ENCODE measurements around the gene GNL3.
"Not testable (repeated sequence)": the region's sequence is repeated elsewhere in the genome, so short reads cannot be mapped to it uniquely, and the experiment has no call there.

GNL3 gene

GRCh38 chr3:52721002-52721729, 35.3 kb downstream of the GNL3 start:
- DNase-seq (ENCODE audit: low spot score), result peak; percentile 80

GRCh38 chr3:52721730-52722008, 35.8 kb downstream of the GNL3 start:
- no peak for DNase-seq (ENCODE audit: low spot score)

- DNase-seq (ENCODE audit: low spot score), result no peak
Measured at GRCh38 chr3:52722491-52722890, 36.7 kb downstream of the GNL3 start.

- DNase-seq (ENCODE audit: low spot score), result no peak
Measured at GRCh38 chr3:52723935-52724334, 38.1 kb downstream of the GNL3 start.

GRCh38 chr3:52724511-52724910, 38.7 kb downstream of the GNL3 start:
- DNase-seq (ENCODE audit: low spot score), result no peak

GRCh38 chr3:52728753-52729152, 42.9 kb downstream of the GNL3 start:
- not testable (repeated sequence) for DNase-seq (ENCODE audit: low spot score)

- no peak for DNase-seq (ENCODE audit: low spot score)
Measured at GRCh38 chr3:52730681-52731080, 44.8 kb downstream of the GNL3 start.

- no peak for DNase-seq (ENCODE audit: low spot score)
Measured at GRCh38 chr3:52731590-52731989, 45.8 kb downstream of the GNL3 start.

- DNase-seq (ENCODE audit: low spot score), result no peak
Measured at GRCh38 chr3:52733256-52733891, 47.5 kb downstream of the GNL3 start.

- no peak for DNase-seq (ENCODE audit: low spot score)
Measured at GRCh38 chr3:52739730-52740129, 53.9 kb downstream of the GNL3 start.

GRCh38 chr3:52742418-52743041, 56.7 kb downstream of the GNL3 start:
- DNase-seq (ENCODE audit: low spot score), result peak; percentile 45

- no peak for DNase-seq (ENCODE audit: low spot score)
Measured at GRCh38 chr3:52743152-52743551, 57.3 kb downstream of the GNL3 start.

- DNase-seq (ENCODE audit: low spot score), result no peak
Measured at GRCh38 chr3:52743721-52744120, 57.9 kb downstream of the GNL3 start.

All from pons (tissue), 1 donor.